Trophoblast cell (in vitro differentiated cells and primary cell): ENCODE results near the gene CHTF18.

ENCODE experiments used
- DNase-seq, 2 donors: peaks; one replicate each; pipeline ENCODE4 v3.0.0-alpha.2; 2016
- H2AFZ ChIP-seq: 2 replicates; pipeline ENCODE4 v1.6.1; 2013; ENCODE audit warnings: low read length, moderate library complexity, mild to moderate bottlenecking; ENCODE audit not compliant: insufficient read depth, poor library complexity
- H2AK5ac ChIP-seq: 2 replicates; pipeline ENCODE4 v1.6.1; 2013; ENCODE audit warnings: mild to moderate bottlenecking, low read length
- H2BK120ac ChIP-seq: 2 replicates; pipeline ENCODE4 v1.6.1; 2013; ENCODE audit warnings: low read length, mild to moderate bottlenecking, moderate library complexity; ENCODE audit not compliant: insufficient read depth, poor library complexity
- H2BK12ac ChIP-seq: 2 replicates; pipeline ENCODE4 v1.6.1; 2013; ENCODE audit warnings: mild to moderate bottlenecking, low read length, moderate library complexity
- H2BK5ac ChIP-seq: 2 replicates; pipeline ENCODE4 v1.6.1; 2013; ENCODE audit warnings: low read length, low read depth, moderate library complexity, mild to moderate bottlenecking; ENCODE audit not compliant: poor library complexity
- H3K14ac ChIP-seq: 2 replicates; pipeline ENCODE4 v1.6.1; 2013; ENCODE audit warnings: mild to moderate bottlenecking, low read length
- H3K18ac ChIP-seq: 2 replicates; pipeline ENCODE4 v1.6.1; 2013; ENCODE audit warnings: mild to moderate bottlenecking, low read length
- H3K23ac ChIP-seq: 2 replicates; pipeline ENCODE4 v1.6.1; 2013; ENCODE audit warnings: low read length
- H3K27ac ChIP-seq: 2 replicates; pipeline ENCODE4 v1.5.1; 2013; ENCODE audit warnings: low read depth, mild to moderate bottlenecking, inconsistent platforms, low read length, moderate library complexity
- H3K27me3 ChIP-seq: 2 replicates; pipeline ENCODE4 v1.6.1; 2013; ENCODE audit warnings: inconsistent platforms, mild to moderate bottlenecking, low read length, moderate library complexity; ENCODE audit not compliant: insufficient read depth
- H3K36me3 ChIP-seq, 2 experiments: 1 replicate in 1 of 2; 2 replicates in 1 of 2; pipeline ENCODE4 v1.6.1; 2013; ENCODE audit warnings: low read length in 2 of 2, mild to moderate bottlenecking in 2 of 2, moderate library complexity in 1 of 2; ENCODE audit not compliant: insufficient read depth in 2 of 2, control insufficient read depth in 1 of 2
- H3K4ac ChIP-seq: 2 replicates; pipeline ENCODE4 v1.6.1; 2013; ENCODE audit warnings: low read depth, mild to moderate bottlenecking, low read length, moderate library complexity
- H3K4me1 ChIP-seq, 2 experiments: 1 replicate in 1 of 2; 2 replicates in 1 of 2; pipeline ENCODE4 v1.6.1; 2013; ENCODE audit warnings: low read length in 2 of 2, mild to moderate bottlenecking in 2 of 2, moderate library complexity in 1 of 2; ENCODE audit not compliant: insufficient read depth in 2 of 2, control insufficient read depth in 1 of 2
- H3K4me2 ChIP-seq: 2 replicates; pipeline ENCODE4 v1.6.1; 2013; ENCODE audit warnings: inconsistent platforms, mild to moderate bottlenecking, low read length, moderate library complexity
- H3K4me3 ChIP-seq: 2 replicates; pipeline ENCODE4 v1.5.1; 2013; ENCODE audit warnings: mild to moderate bottlenecking, low read depth, low read length, inconsistent platforms
- H3K79me1 ChIP-seq: one replicate; pipeline ENCODE4 v1.6.1; 2013; ENCODE audit warnings: low read length
- H3K79me2 ChIP-seq: 2 replicates; pipeline ENCODE4 v1.6.1; 2013; ENCODE audit warnings: low read length, mild to moderate bottlenecking; ENCODE audit not compliant: control insufficient read depth, insufficient read depth, poor library complexity
- H3K9ac ChIP-seq: 2 replicates; pipeline ENCODE4 v1.6.1; 2013; ENCODE audit warnings: mild to moderate bottlenecking, low read length
- H3K9me3 ChIP-seq: 2 replicates; pipeline ENCODE4 v1.6.1; 2013; ENCODE audit warnings: low read depth, mild to moderate bottlenecking, control low read depth, inconsistent platforms, low read length; ENCODE audit not compliant: insufficient read depth
- H4K12ac ChIP-seq: 2 replicates; pipeline ENCODE4 v1.6.1; 2013; ENCODE audit warnings: low read depth, mild to moderate bottlenecking, low read length, moderate library complexity
- H4K8ac ChIP-seq: 2 replicates; pipeline ENCODE4 v1.6.1; 2013; ENCODE audit warnings: low read depth, mild to moderate bottlenecking, low read length, moderate library complexity
- H4K91ac ChIP-seq: one replicate; pipeline ENCODE4 v1.6.1; 2013; ENCODE audit warnings: low read depth, mild to moderate bottlenecking, low read length, moderate library complexity
- WGBS: extraction: QIAGEN DNeasy Blood & Tissue Kit; methylation state at CpG from one replicate; pipeline ENCODE4 v1.1.7; 2013; ENCODE audit warnings: missing lambda C conversion rate; ENCODE audit not compliant: insufficient read length, insufficient coverage; ENCODE audit errors: extremely low coverage; 5-methylcytosine and 5-hydroxymethylcytosine counted together

Gene CHTF18

DNA sequence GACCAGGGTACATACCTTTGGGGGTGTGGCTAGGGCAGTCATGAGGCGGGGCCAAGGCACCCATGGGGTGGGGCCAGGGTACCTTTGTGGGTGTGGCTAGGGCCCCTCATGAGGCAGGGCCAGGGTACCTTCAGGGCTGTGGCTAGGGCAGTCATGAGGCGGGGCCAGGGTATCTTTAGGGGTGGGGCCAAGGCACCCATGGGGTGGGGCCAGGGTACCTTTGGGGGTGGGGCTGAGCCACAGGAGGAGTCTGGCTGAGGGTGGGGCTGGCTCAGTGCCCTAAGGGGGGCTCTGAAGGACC, 8.7 kb downstream of the CHTF18 start:
- H2AFZ ChIP-seq, result no peak overlapping the region
- H3K79me2 ChIP-seq, result no peaks in the 10 kb centered on the region
- H2AK5ac ChIP-seq, result no peak overlapping the region
- H2BK5ac ChIP-seq, result no peak overlapping the region
- no peak overlapping the region for H4K8ac ChIP-seq
- WGBS, result no CpG with 5 or more reads among the region's 2 CpGs
- H3K27me3 ChIP-seq, result no peaks in the 10 kb centered on the region
- H3K14ac ChIP-seq, result no peak overlapping the region
- H3K4me1 ChIP-seq, result peaks cover 4% of the 10 kb centered on the region in 2 experiments
- H3K36me3 ChIP-seq, result peaks cover 45 to 49% of the 10 kb centered on the region in 2 experiments
- no peak overlapping the region for H2BK120ac ChIP-seq
- H4K91ac ChIP-seq, result no peak overlapping the region
- no peak overlapping the region for H3K27ac ChIP-seq
- peak in 1 of 2 donors; percentile 16 for DNase-seq
- H3K79me1 ChIP-seq, result no peaks in the 10 kb centered on the region
- H3K18ac ChIP-seq, result no peak overlapping the region
- H3K9me3 ChIP-seq, result no peaks in the 10 kb centered on the region
- H3K23ac ChIP-seq, result no peak overlapping the region
- no peak overlapping the region for H3K9ac ChIP-seq
- no peak overlapping the region for H3K4me2 ChIP-seq
- no peak overlapping the region for H3K4ac ChIP-seq
- H2BK12ac ChIP-seq, result no peak overlapping the region
- H4K12ac ChIP-seq, result no peak overlapping the region
- H3K4me3 ChIP-seq, result no peak overlapping the region

DNA sequence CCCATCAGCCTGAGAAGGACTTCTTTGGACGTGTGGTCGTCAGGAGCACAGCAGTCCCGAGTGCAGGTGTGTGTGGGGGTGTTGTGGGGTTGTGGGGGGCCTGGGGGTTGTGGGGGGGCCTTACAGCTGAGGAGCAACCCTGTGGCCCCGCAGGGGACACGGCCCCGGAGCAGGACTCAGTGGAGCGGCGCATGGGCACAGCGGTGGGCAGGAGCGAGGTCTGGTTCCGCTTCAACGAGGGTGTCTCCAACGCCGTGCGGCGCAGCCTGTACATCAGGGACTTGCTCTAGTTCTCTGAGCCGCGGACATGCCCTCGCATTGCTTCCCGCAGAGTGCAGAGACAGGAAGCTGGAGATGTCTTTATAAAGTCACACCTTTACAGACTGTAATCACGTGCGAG, 9.3 kb downstream of the CHTF18 start:
- no peaks in the 10 kb centered on the region for H3K79me2 ChIP-seq
- no peak overlapping the region for H4K8ac ChIP-seq
- no peaks in the 10 kb centered on the region for H3K79me1 ChIP-seq
- DNase-seq, result no peak
- no peak overlapping the region for H3K23ac ChIP-seq
- no peak overlapping the region for H3K27ac ChIP-seq
- no peak overlapping the region for H2AK5ac ChIP-seq
- no peak overlapping the region for H4K12ac ChIP-seq
- no peak overlapping the region for H3K18ac ChIP-seq
- H3K27me3 ChIP-seq, result no peaks in the 10 kb centered on the region
- H3K14ac ChIP-seq, result no peak overlapping the region
- H2AFZ ChIP-seq, result no peak overlapping the region
- no peak overlapping the region for H2BK120ac ChIP-seq
- H3K4me1 ChIP-seq, result peaks cover 4% of the 10 kb centered on the region in 2 experiments
- no peak overlapping the region for H3K4me3 ChIP-seq
- no peak overlapping the region for H3K4ac ChIP-seq
- no peaks in the 10 kb centered on the region for H3K9me3 ChIP-seq
- H2BK12ac ChIP-seq, result no peak overlapping the region
- no CpG with 5 or more reads among the region's 22 CpGs for WGBS
- H3K36me3 ChIP-seq, result peaks cover 38 to 43% of the 10 kb centered on the region in 2 experiments
- H3K4me2 ChIP-seq, result no peak overlapping the region
- no peak overlapping the region for H4K91ac ChIP-seq
- H2BK5ac ChIP-seq, result no peak overlapping the region
- H3K9ac ChIP-seq, result no peak overlapping the region

DNA sequence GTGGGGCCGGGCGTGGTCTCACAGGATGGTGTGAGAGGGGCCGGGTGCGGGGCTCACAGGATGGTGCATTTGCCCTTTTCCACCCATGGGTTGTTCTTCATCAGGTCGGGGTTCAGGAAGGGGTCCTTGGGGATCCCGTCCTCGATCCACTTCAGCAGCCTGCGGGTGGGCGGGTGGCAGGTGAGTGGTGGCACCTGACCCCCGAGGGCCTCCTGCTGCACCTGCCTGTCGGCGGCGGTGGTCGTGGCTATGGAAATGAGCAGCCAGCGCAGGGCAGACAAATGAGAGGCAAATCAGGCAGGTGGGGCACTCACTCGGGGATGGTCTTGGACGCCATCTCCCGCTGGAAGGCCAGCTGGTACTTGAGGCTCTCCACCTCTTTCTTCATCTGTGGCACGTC, 10.2 kb downstream of the CHTF18 start:
- no peak overlapping the region for H3K4me2 ChIP-seq
- no peak overlapping the region for H2AK5ac ChIP-seq
- H3K9ac ChIP-seq, result no peak overlapping the region
- H3K79me2 ChIP-seq, result no peaks in the 10 kb centered on the region
- no CpG with 5 or more reads among the region's 19 CpGs for WGBS
- no peak overlapping the region for H3K4ac ChIP-seq
- H4K12ac ChIP-seq, result no peak overlapping the region
- H2AFZ ChIP-seq, result no peak overlapping the region
- no peak overlapping the region for H4K8ac ChIP-seq
- DNase-seq, result no peak
- no peak overlapping the region for H2BK5ac ChIP-seq
- no peak overlapping the region for H2BK12ac ChIP-seq
- H2BK120ac ChIP-seq, result no peak overlapping the region
- no peak overlapping the region for H3K27ac ChIP-seq
- H3K27me3 ChIP-seq, result no peaks in the 10 kb centered on the region
- H3K18ac ChIP-seq, result no peak overlapping the region
- peaks cover 30 to 33% of the 10 kb centered on the region in 2 experiments for H3K36me3 ChIP-seq
- no peaks in the 10 kb centered on the region for H3K9me3 ChIP-seq
- H3K79me1 ChIP-seq, result no peaks in the 10 kb centered on the region
- H3K23ac ChIP-seq, result no peak overlapping the region
- H4K91ac ChIP-seq, result no peak overlapping the region
- peaks cover 4% of the 10 kb centered on the region in 2 experiments for H3K4me1 ChIP-seq
- H3K4me3 ChIP-seq, result no peak overlapping the region
- H3K14ac ChIP-seq, result no peak overlapping the region

DNA sequence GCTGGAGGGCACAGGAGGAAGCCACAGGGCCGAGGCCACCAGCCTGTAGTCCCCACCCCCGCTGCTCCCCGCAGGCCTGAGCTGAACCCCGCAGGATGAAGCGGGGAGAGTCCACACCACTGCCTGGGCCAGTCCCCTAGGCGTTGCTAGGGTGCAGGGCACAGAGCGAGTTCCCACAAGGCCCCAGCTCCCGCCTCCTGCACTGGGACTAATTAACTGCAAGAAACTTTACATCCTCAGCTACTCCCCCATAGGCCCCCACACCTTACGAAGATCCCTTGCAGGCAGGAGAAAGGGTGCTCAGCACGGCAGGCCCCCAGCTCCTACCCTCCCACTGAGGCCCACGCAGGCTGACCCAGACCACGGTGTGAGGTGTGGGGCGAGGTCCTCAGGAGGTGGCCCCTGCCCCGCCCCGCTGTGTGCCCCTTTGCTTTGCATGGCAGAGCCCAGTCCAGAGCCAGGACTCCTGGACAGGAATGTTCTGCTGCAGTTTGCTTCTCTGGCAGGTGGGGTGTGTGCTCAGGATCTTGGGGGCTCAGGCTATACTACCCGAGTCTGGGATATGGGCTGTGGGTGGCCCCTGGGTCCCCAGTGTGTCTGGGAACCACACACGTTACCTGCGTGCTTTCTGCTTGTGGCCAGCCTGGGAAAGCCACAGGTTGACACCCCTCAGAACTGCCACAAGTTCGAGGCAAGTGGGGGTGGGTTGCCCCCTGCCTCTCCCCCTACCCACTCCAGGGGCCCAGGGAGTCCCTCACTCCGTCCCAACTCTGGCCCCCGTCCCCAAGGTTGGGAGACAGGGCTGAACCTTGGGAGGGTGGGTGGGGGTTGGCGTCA, 10.9 kb downstream of the CHTF18 start:
- Histone ChIP-seq H3K14ac (no peak overlapping the region), H3K36me3 (peaks cover 24 to 26% of the 10 kb centered on the region in 2 experiments), H3K79me1 (no peaks in the 10 kb centered on the region), H3K27ac (no peak overlapping the region), H3K4me2 (no peak overlapping the region), H3K23ac (no peak overlapping the region), H3K9me3 (no peaks in the 10 kb centered on the region), H3K18ac (no peak overlapping the region), H2BK5ac (no peak overlapping the region), H2BK12ac (no peak overlapping the region), H3K4me1 (peaks cover 6 to 7% of the 10 kb centered on the region in 2 experiments), H4K12ac (no peak overlapping the region), H2AK5ac (no peak overlapping the region), H3K4ac (no peak overlapping the region), H4K91ac (no peak overlapping the region), H2BK120ac (no peak overlapping the region), H4K8ac (no peak overlapping the region), H3K4me3 (no peak overlapping the region), H3K27me3 (no peaks in the 10 kb centered on the region), H3K79me2 (no peaks in the 10 kb centered on the region), H2AFZ (no peak overlapping the region), H3K9ac (no peak overlapping the region)
- DNase-seq, result no peak
- no CpG with 5 or more reads among the region's 22 CpGs for WGBS
